HG02973 (cell line): Measurements from ENCODE around the gene SPIN3.
"Not testable (repeated sequence)": the region's sequence is repeated elsewhere in the genome, so short reads cannot be mapped to it uniquely, and the experiment has no call there.

Source experiments
- ATAC-seq: cut with Tn5 transposase; IDR thresholded peaks from one replicate; pipeline ENCODE4 v1.9.1; 2021; ENCODE audit warnings: moderate library complexity; ENCODE audit not compliant: unreplicated experiment

The SPIN3 gene

DNA sequence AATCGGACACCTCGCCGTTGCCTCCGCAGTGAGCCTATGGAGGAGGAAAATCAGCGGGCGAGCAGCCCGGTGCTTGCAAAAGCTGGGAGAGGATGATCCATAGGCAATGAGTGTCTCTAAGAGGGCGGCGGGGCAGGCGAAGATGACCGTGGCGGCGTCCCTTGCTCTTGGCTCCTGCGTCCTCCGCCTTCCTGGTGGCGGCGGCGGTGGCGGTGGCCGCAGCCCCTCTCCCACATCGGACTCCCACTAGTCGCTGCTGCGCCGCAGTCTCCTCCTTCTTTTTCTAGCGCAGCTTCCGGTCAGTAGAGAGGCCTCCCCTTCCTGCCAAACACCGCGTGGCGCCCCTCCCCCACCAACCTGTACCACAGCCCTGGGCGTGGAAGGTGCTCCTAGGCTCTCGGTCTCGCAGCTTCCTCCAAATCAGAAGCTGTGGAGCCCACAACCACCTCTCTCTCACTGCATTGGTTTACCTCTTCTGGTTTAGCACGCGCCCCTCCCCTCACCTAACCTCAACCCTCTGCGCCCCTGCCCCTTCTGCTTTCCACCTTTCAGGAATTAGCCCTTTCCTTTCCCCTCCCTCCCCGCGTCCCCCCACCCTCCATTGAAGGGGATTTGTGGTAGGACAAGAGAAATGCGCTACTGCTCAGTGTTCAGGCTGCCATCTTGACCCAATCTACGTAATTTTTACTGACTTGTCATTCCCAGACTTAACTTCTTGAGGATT is at the start of gene SPIN3:
Gene SPIN3, minus strand, starts transcription at position 271 of the 724 bp plus-strand sequence. CDS start 594 bp downstream, outside the sequence.
- ATAC-seq = peak; percentile 99

DNA sequence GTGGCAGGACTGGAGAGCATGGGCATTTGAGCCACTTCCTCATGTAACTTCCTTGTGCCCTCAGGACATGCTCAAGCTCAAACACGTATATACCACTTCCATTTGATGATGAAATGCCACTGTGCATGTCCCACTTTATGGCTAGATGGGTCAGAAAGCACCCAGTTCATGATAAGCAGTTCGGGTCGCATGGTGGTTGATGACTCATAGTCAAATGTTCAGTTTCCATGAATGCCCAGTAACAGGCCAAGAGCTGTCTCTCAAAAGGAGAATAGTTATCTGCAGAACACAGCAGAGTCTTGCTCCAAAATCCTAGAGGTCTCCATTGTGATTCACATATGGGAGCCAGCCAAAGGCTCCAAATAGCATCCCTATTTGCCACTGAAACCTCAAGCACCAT is 48.9 kb upstream of the SPIN3 start:
- no peak for ATAC-seq

DNA sequence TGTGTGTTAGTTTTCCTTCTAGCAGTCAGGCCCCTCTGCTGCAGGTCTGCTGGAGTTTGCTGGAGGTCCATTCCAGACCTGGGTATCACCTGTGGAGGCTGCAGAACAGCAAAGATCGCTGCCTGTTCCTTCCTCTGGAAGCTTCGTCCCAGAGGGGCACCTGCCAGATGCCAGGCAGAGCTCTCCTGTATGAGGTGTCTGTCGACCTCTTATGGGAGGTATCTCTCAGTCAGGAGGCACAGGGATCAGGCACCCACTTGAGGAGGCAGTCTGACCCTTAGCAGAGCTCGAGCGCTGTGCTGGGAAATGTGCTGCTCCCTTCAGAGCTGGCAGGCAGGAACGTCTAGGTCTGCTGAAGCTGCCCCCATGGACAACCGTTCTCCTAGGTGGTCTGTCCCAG is 41.9 kb upstream of the SPIN3 start:
- ATAC-seq = not testable (repeated sequence)

DNA sequence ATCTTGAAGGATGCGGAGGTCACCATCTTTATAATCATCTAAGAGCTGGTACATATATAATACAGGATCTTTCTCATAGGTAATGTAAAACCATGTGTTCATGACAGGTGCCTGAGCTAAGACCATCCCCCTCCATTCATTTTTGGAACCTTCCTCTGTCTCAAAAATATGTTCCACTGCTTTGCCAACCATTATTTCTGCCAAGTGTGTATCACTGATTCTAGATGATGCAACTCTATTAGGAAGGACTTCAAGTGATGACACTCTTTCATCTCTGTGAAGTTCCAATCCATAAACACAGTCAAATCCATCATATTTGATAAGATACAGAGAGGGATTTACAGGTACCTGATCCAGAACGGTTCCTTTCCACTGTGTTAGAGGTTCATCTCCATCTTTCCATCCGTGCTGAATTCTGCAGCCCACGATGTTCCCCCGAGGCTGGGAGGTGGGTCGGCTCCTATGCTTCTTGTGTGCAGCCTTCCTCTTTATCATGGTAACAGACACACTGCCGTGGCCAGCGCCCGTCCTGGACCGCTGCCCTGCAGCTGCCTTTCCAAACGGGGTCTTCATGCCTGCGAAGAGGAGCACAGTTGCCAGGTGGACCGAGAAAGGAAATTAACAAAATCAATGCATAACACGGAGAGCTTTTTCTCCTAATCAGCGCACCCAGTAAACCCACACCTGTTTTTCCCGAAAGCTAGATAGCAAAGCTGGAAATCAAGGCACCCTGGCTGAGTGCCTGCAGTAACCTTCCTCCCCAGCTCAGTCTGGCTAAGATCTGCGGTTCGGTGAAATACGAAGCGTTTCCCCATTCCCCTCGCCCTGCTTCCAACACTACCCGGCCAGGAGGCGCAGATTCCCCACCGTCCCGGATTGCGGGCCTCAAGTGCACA is 718 bp downstream of the SPIN3 start:
- peak; percentile 8 for ATAC-seq

DNA sequence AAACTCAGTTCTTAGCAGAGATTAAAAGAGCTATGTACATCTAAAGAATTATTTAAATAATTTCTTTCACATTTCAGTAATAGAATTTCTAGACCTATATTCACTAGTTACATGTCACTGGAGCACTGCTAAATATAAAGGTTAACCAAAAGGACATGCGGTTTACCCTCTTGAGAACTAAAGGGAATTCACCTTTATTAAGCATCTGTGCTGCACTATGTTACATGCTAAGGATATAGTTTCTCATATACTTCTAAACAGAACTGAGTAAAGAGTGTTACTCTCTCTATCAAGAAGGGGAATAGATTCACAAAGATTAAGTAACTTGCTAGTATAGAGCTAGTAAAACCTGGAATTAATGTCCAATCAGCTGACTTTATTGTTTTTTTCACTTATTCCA is 7.6 kb downstream of the SPIN3 start:
- no peak for ATAC-seq

DNA sequence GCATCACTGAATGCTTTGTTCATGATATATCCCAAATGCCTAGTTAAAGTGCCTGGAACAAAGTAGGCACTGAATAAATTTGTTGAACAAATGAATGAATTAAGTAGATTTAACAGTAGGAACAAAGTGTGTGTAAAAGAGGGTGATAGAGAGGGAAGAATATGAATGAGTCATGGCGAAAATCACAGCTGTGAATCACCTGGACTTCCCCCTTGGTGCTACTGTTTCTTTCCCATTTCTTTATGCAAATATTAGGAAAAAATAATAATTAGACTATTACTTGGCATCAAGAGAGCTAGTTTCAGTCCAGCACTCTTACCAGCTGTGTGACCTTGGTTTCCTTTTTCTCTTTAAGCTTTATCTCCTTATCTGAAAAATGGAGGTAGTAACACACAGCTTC is 9.2 kb downstream of the SPIN3 start:
- ATAC-seq = peak; percentile 60

DNA sequence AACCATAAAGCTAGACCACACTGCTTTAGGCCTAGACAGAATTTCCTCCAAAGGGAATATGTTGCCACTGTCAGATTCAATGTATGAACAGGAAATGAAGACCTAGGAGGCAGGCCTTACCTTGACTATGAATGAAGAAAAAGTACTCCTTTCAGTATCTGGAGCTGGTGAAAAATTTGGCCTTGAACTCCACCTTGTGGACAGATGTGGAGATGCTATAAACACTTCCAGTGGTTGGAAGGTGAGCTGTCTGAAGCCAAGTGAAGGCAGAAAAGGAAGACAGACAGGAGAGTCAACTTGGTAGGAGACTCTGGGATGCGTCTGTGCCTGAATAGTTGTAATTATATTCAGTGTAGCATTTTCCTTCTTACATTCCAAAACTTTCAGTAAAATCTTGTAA is 17.2 kb downstream of the SPIN3 start:
- peak; percentile 86 for ATAC-seq

DNA sequence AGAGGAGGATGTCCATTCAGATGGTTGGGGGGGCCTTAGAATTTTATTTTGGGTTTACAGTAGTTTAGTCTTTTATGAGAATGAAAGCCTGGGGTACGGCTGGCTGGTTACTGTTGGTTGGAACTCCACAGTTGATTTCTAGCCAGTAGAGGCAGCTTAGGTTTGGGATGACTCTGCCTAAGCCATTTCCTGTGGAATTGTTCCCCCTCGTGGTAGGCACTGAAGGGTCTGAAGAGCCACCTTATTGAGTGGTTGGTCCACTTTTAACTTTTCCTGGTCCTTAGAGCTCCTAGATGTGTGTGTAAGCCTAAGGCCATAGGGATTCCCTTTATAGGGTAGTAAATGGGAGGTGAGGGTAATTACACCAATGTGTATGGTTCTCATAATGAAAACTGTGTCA is 19.7 kb downstream of the SPIN3 start:
- ATAC-seq = no peak

DNA sequence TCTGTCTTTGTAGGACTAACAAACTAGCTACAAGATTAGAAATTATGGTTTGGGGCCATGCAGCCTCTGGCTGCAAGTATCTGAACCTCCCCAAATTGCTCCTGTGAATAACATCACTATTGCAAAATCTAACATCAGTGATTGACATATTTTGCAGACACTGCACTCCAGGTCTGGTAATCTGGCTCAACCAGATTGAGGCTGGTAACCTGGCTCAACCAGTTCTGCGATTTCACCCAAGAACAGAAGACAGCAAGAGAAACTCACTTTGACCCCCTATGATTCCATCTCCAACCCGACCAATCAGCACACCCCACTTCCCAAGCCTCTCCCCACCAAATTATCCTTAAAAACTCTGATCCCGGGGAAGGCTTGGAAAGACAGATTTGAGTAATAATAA is 20.9 kb downstream of the SPIN3 start:
- ATAC-seq = no peak

DNA sequence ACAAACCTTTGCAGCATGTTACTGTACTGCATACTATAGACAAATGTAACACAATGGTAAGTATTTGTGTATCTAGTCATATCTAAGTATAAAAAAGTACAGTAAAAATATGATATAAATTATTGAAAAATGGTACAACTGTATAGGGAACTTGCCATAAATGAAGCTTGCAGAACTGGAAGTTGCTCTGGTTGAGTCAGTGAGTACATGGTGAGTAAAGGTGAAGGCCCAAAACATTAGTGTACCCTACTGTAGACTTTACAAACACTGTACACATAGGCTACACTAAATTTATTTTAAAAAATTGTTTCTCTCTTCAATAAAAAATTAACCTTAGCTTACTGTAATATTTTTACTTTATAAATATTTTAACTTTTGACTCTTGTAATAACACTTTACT is 25.8 kb downstream of the SPIN3 start:
- no peak for ATAC-seq

DNA sequence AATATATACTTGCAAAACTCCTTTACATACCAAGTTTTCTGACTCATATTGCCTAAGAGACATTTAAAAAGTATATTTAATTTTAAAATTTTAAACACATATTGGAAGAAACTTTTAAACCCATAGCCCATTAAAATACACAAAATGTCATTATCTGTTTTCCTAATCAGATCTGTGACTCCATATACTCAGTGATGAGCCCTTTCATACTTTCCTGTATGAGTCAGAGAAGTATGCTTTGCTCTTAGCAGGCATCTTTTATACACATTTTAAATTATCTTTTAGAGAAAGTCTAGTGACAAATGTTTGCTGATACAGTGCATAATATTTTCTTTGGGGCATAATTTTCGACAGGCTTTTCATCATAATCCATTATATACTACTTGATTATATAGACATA is 26.4 kb downstream of the SPIN3 start:
- ATAC-seq = no peak

DNA sequence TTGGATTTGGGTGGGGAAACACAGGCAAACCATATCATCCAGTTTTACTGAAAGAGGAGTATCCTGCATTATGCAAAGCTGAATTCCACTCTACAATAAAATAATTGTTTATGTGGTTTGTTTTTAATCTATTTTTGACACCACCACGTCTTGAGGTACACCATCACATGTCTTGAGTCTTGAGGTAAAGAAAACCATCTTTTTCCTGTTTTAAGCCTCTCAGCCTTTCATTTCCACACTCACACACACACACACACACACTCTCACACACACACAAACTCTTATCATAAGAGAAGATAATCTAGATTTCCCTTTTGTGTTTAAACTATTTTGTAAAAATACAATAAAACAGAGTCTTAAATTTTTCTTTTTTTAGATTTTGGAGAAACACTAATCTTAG is 32.0 kb downstream of the SPIN3 start:
- ATAC-seq = no peak

DNA sequence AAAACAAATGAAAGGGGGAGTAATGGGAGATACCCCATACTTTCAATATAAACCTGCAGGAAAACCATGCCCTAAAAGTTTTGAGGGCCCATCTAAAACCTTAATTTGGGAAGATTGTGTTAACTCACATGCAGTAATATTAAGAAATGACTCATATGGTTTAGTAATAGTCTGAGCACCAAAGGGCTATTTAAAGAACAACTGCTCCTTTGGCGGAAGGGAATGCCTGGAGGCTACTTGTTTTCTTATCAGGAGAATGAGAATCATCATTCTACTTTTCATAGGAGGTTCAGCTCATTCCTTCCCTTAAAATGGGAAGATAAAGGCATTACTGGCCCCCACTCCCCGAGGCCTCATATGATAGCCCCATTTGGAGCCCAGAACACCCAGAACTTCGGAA is 47.6 kb downstream of the SPIN3 start:
- ATAC-seq = no peak

DNA sequence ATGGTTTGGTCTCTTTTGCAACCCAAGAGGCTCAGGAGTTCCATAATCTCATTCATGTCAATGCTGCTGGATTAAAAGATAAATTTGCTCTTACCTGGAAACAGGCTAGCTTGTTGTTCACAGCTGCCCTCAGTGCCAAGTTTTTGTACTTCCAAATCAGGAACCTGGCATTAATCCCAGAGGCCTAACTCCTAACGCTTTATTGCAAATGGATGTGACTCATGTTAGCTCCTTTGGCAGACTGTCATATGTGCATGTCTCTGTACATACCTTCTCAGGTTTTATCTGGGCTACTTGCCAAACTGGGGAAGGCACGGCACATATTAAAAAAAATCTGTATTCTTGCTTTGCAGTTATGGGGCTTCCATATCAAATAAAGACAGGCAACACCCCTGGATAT is 49.1 kb downstream of the SPIN3 start:
- not testable (repeated sequence) for ATAC-seq

DNA sequence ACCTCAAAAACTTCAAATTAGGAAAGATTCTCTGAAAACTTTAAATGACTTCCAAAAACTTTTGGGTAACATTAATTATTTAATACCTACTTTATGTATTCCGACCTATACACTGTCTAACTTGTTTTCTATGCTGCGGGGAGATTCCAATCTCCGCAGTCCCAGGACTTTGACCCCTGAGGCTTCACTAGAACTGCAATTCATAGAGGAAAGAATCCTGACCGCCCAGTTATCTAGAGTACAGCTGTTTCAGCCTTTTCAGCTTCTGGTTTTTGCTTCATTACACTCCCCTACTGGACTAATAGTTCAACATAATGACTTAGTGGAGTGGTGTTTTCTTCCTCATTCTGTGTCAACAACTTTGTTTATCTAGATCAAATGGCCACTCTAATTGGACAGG is 50.1 kb downstream of the SPIN3 start:
- ATAC-seq = not testable (repeated sequence)

DNA sequence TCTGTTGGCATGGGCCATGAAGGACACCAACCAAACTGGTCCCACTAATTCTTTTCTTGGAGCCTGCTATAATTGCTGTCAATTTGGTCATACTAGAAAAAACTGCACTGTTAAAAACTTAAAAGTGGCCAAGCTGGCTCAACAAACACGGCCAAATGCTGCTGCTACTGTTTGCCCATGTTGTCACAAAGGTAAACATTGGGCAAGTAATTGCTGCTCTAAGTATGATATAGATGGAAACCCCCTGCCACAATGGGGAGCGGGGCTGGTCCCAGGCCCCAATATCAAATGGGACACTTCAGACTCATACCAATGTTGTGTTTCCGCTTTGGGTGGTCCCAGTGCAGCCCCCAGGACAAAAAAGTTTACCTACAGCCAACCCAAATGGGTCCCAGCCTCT is 52.1 kb downstream of the SPIN3 start:
- ATAC-seq = no peak
